ENCODE data around the gene TSHZ2. TPM values are rescaled to one million over a fixed set of nuclear protein-coding genes. Genes with fewer than 3 reads are reported as not detected.

Gene TSHZ2
- total and polyA plus RNA-seq, 2 of the 4 experiments (the other 2 are of a cell fraction) = under 0.01 to 0.02 TPM

GRCh38 chr20:53069132-53069531 lies 97.0 kb downstream of the TSHZ2 start:
- ATAC-seq (ENCODE audit: low read depth) (no peak), DNase-seq (no peak)
- dilution Hi-C loops (cut with HindIII; ENCODE audit: low sequenced_read_pairs, unreplicated experiment) = no loop called here
- no peaks in the 10 kb centered on the region for H3K79me1 ChIP-seq (ENCODE audit: low read depth in 1 of 2, low read length in 2 of 2)
- H4K8ac ChIP-seq (ENCODE audit: low read depth in 2 of 2, low read length in 2 of 2) = no peak overlapping the region
- H2AK5ac ChIP-seq (ENCODE audit: low read depth, low read length) = no peak overlapping the region
- no peak overlapping the region for H3K23ac ChIP-seq (ENCODE audit: low read depth, low read length)
- no peak overlapping the region for H3K4me2 ChIP-seq (ENCODE audit: low read depth, low read length)
- H3K4me3 ChIP-seq (ENCODE audit: insufficient read depth, low read depth, low read length) = no peak overlapping the region
- POLR2A ChIA-PET (ENCODE audit: unreplicated experiment) = no interaction called here
- TF ChIP-seq MAZ (IDR thresholded peaks at IDR 0.05; ENCODE audit: borderline replicate concordance, low read depth, low read length) = no peak
- no peak for TF ChIP-seq MXI1 (IDR thresholded peaks at IDR 0.05; ENCODE audit: borderline replicate concordance, low read depth, low read length)
- no peak for TF ChIP-seq BHLHE40 (IDR thresholded peaks at IDR 0.05; ENCODE audit: low read depth, low read length)
- TF ChIP-seq CEBPB (IDR thresholded peaks at IDR 0.05; ENCODE audit: low read depth, low read length) = no peak
- TF ChIP-seq NFE2L2 (IDR thresholded peaks at IDR 0.05; ENCODE audit: low read depth, low read length) = no peak
- TF ChIP-seq RAD21 (IDR thresholded peaks at IDR 0.05; ENCODE audit: low read length) = no peak
- H3K36me3 ChIP-seq (ENCODE audit: control insufficient read depth, insufficient read depth, low read length) = no peaks in the 10 kb centered on the region
- no peak overlapping the region for H4K91ac ChIP-seq (ENCODE audit: insufficient read depth, low read depth, low read length)
- WGBS, 2 experiments (ENCODE audit: extremely low coverage in 2 of 2, insufficient read length in 1 of 2) = no CpG with 5 or more reads among the region's 7 CpGs
- no peak overlapping the region for H3K9ac ChIP-seq (ENCODE audit: low read depth, low read length)
- no peak overlapping the region for H3K14ac ChIP-seq (replicated peaks; ENCODE audit: low read depth, low read length)
- H3K4me1 ChIP-seq (ENCODE audit: control insufficient read depth, insufficient read depth, low read length) = no peaks in the 10 kb centered on the region
- no peak overlapping the region for H2BK15ac ChIP-seq (ENCODE audit: low read depth, low read length)
- no peak overlapping the region for H4K5ac ChIP-seq (ENCODE audit: low read depth, low read length)
- BruUV-seq (replicated peaks) = no TSS peak
- H2BK5ac ChIP-seq (ENCODE audit: low read depth, low read length, poor library complexity, severe bottlenecking) = no peak overlapping the region
- CTCF ChIA-PET = no interaction called here
- no peaks in the 10 kb centered on the region for H3K27me3 ChIP-seq (ENCODE audit: control insufficient read depth, insufficient read depth, low read length)
- no peak overlapping the region for H2BK20ac ChIP-seq (ENCODE audit: low read depth, low read length)
- intact Hi-C loops (cut with micrococcal nuclease) = no loop called here
- no peak overlapping the region for H3K27ac ChIP-seq (ENCODE audit: insufficient read depth, low read length)
- no peak overlapping the region for H3K18ac ChIP-seq (ENCODE audit: low read depth, low read length)
- peaks cover 2% of the 10 kb centered on the region; the same call in 1 of the 2 replicates for H3K9me3 ChIP-seq (ENCODE audit: control insufficient read depth, insufficient read depth, low read length)
- H2AFZ ChIP-seq (replicated peaks; ENCODE audit: low read length, poor library complexity) = no peak overlapping the region
- H3K9me1 ChIP-seq (ENCODE audit: insufficient read depth, low read length) = no peaks in the 10 kb centered on the region
- no peaks in the 10 kb centered on the region for H4K20me1 ChIP-seq (ENCODE audit: insufficient read depth, low read length)
- no peak overlapping the region for H3K4ac ChIP-seq (ENCODE audit: low read depth, low read length)
- in situ Hi-C loops (cut with MboI; ENCODE audit: low sequenced_read_pairs) = no loop called here
- H3K56ac ChIP-seq (ENCODE audit: extremely low read depth, insufficient read depth, low read length) = no peak overlapping the region
- H2BK120ac ChIP-seq (ENCODE audit: low read depth, low read length) = no peak overlapping the region
- H2AK9ac ChIP-seq (replicated peaks; ENCODE audit: low read depth, low read length, poor library complexity) = no peak overlapping the region

Measured in IMR-90 (cell line).